Ureter (tissue), 1 donor: ENCODE results near the gene KCTD8. TPM values are rescaled to one million over a fixed set of nuclear protein-coding genes. Genes with fewer than 3 reads are reported as not detected.

Experiments
- DNase-seq: peaks from one replicate; pipeline ENCODE4 v3.0.0-alpha.2; 2020; ENCODE audit warnings: low spot score
- total RNA-seq: library from RNA; stranded (reverse); gene quantifications from one replicate; pipeline ENCODE4 v1.2.4, GENCODE V29; 2023
- donor health status: DM: yes; HTN: yes; CAD: no.

The KCTD8 gene
- total RNA-seq, 1 donor from 2014 or later = 1.0 TPM

DNA sequence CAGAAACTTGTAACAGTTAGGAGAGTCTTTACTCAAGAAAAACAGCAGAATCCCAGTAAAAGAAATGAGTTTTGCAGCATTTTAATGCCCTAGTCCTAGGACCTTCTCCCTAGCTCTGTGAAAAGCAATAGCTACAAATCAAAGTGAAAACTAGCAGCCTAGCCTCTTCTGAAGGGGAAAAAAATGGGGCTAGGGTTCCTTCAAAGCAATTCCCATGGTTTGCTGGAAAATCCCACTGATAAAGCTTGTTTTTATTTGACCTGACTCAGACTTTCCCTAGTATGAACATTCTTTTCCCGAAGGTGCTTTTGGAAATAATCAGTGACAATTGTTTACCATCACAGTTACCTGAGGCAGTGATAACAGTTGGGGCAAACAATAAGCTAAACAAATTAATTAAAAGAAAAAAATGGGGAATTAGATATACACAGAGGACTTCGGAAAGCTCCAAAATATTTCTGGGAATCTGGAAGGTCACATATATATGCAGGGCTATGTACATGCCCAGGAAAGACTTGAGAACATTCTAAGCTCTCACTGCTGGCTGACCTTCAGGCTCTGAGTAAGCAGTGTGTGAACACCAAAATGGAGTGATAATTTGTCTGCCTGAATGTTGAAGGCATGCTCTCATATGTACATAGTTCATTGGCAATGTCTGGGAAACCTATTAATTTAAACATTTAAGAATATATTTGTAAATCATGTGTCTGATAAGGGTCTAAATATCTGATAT lies 285.9 kb downstream of the KCTD8 start:
- no peak for DNase-seq

DNA sequence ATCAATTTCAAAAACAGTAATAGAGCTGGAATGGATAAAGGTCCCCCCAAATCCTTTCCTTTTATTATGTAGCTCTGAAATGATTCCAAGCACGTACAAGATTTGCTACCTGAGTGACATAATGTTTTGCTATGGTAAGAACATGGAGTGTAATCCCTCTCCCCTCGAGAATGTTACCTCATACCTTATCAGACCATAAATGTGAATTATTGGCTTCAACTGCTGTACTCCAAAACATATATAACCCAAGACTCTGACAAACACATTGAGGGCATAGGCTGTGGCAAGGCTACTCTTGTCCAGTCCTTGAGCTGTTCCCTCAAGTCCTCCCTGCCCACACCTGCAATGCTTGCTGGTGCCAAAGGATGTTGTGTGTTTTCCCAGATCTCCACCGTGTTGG lies 286.9 kb downstream of the KCTD8 start:
- DNase-seq = no peak

DNA sequence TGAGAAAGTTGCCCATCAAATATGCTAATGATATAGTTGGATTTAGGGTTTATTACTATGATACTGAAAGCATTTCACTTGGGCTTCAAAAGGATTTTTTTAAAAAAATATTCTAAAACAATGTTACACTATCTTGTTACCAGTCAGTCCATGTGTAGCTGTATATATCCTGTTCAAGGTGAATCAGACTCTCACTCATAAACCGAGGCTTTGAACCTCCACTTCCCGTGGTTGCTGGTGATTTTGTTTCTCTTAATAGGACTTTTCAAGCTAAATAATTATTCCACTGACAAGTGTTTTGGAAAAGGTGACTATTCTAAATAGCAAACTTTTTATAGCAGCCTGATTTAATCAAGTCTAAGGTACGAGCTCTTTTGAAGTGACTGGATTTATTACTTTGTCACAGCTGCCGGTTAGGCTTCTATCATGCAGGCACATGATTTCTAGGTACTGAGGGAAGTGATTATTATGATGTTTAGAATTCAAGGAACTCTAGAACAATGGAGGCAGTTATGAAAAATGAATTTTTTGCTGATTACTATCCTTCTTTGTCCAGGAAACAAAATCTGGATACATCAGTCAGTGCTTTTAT lies 287.7 kb downstream of the KCTD8 start:
- DNase-seq = no peak

DNA sequence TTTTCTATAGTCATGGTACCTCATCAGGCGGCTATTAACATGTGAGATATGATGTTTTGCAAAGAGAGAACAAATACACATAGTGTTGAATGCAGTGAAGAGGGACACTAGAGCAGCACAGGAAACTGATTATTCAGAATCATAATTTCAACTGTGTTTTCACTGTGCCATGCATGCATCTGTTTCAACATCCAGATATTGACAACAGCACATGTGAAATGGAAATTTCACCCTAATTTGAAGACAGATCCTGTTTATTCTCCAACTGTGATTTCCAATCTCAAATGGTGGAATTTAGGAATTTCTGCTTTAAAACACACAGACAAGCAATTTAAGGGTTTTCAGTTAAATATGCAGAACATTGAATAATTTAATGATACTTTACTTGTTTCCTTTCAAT lies 288.6 kb downstream of the KCTD8 start:
- DNase-seq = no peak

DNA sequence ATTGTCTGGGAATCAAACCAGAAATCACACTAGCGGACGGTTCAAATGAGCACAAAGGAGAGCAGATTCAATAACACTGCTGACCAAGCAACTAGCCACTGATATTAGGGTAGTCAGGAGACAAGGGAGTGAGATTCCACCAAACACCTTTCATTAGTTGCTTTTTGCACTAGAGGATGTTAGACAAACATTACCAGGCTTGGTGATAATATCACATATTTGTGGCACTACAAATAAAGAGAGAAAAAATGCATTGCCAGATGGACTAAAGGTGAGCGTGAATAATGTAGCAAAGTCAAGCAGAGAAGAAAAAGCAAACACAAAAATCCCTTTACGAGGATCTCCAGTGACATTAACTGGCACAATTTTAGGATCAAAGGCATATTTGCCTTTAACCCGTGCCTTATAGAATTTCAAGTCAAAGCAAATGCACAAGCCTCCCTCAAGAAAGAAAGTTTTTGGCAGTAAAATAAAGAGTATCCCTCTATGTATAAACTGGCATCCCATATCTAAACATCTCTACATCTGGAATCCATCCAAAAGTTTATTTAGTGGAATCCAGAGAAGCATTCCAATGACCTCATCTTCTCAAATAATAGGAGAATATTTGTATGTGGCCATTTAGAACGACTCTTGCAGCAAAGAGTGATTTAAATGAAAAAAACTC lies 290.9 kb downstream of the KCTD8 start:
- no peak for DNase-seq

DNA sequence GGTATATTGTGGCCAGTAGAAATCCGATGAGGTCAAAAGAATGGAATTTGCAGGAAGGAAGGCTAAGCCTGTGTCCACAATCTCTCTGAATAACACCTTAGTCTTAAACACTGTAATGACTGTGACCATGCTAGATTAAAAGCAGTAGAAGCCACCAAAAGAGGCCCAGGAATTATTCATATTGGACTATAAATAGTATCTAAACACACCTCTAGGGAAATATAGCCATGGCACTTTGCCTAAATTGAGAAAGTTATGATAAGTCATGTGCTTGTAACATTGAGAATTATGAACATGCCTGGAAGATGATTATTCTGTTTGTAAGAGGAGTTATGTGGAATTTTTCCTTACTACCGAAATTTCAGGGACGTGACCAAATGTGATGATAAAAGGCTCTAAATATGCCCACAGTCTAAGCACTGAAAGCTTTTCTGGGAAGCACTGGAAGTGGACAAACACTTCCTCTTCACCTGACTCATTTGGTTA lies 298.5 kb downstream of the KCTD8 start:
- DNase-seq = no peak

DNA sequence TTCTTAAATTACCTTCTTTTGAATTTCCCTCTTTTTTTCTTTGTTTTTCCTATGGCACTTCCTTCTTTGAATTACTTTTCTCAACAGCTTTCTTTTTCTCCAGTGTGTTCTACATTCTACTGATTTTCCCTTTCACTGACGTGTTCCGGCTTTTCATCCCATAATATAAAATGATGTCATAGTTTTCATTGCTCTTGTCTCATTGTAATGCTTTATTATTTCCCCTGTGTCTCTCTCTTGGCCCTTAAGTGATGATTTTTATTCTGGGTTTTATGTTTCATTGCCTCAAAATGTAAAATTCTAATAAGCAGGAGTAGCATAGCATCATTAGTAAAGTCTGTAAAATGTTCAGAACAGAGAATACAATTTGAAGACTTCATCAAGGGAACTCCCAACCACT lies 299.3 kb downstream of the KCTD8 start:
- DNase-seq = no peak

DNA sequence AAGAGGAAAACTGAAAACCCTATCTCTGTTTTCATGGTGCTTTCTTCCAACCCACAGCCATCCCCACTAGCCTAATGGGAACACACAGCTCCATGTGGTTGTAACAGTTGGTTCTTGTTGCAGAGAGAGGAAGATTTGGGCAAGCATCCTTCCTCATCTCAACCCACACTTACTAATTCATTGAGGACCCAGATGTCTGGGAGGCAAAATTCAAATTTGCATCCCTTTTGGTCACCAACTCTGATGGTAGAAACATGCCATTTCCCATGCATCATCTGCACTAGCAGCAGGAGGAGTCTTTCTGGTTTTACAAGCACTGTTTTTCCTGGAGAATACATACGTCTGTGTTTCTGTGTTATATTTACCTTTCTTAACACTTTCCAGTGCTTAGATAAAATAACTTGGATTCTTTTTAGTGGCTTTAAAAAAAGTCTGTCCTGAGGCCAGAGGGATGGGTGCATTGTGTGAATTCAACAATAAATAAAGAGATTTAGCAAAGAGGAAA lies 301.0 kb downstream of the KCTD8 start:
- no peak for DNase-seq

DNA sequence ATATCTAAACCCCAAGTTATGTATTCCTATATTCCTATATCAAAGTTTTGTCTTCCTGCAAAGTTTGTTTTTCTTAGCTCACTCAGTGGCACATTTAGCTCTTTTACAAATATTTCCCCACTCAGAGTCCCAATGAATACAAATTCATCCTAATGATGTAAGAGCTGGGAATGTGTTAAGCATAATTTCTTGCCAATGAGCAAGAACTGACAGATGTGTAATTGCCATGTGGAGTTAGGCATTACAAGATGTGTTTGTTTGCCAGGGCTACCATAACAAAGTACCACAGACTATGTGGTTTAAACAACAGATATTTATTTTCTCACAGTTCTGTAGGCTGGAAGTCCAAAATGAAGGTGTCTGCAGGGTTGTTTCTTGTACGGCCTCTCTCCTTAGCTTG lies 302.1 kb downstream of the KCTD8 start:
- no peak for DNase-seq

DNA sequence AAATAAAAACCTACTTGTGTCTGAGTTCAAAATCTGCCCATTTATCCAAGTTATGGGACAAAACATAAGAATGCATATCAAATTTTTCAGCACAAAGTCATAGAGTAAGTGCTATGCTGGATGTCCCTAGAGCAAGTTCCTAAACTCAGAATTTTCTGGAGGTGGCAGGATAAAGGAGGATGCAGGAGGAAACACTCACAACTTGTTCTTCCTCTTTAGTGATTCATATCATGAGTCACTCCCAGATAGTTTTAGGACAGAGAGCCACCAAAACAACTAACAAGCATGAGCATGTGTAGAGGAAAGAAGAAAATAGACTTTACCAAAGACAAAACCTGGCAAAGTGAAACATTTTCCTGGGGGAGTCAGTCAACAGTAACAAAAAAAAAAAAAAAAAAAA lies 302.7 kb downstream of the KCTD8 start:
- no peak for DNase-seq

DNA sequence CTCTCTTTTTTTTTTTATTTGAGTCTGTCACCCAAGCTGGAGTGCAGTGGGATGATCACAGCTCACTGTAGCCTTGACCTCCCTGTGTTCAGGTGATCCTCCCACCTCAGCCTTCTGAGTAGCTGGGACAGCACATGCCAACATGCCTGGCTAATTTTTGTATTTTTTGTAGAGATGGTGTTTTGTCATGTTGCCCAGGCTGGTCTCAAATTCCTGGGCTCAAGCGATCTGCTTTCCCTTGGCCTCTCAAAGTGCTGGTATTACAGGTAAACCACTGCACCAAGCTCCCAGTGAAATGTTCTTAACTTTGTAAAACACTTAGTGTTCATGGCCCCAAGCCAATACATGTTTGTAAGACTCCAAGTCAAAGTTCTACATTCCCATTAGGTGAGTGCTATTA lies 316.1 kb downstream of the KCTD8 start:
- DNase-seq = no peak

Other genes starting within 250 kb of the KCTD8 start
- not detected for gene YIPF7, start 202.8 kb upstream of the KCTD8 start, total RNA-seq
- gene GUF1, start 229.6 kb upstream of the KCTD8 start, total RNA-seq = 35.9 TPM